Lower leg skin (tissue), 4 donors: ENCODE results near the gene SLK. TPM values are rescaled to one million over a fixed set of nuclear protein-coding genes. Genes with fewer than 3 reads are reported as not detected.

Experiments
- DNase-seq, 2 donors: peaks; one replicate each; pipeline ENCODE4 v3.0.0-alpha.2; 2019; ENCODE audit warnings: low spot score in 2 of 2
- H3K4me3 ChIP-seq: fragments of 200-600 bp; sonication (generic); 2 replicates; pipeline ENCODE4 v1.5.1; 2017; ENCODE audit warnings: mild to moderate bottlenecking, low read depth; ENCODE audit not compliant: poor library complexity, severe bottlenecking
- POLR2A ChIP-seq, 2 donors: fragments of 450-650 bp; IDR thresholded peaks; one replicate each; pipeline ENCODE4 v1.6.1; 2016 to 2017; ENCODE audit warnings: antibody characterized with exemption in 2 of 2, mild to moderate bottlenecking in 1 of 2, moderate library complexity in 1 of 2
- WGBS, 2 donors: methylation state at CpG; one replicate each; pipeline ENCODE4 v1.1.5; 2018; 5-methylcytosine and 5-hydroxymethylcytosine counted together
- intact Hi-C: fragments of 100-400 bp; cut with DNase I; formaldehyde crosslinking; loops from one replicate; pipeline ENCODE4 v1.15.0; 2023; ENCODE audit warnings: low total_unique reads
- total RNA-seq, 4 donors: library from RNA; depleted of rRNA; stranded (reverse); fragments of >200 nt; gene quantifications; one replicate each; pipeline ENCODE4 v1.1.0, GENCODE V29; 2016
- TF ChIP-seq, protein P1 (sequence below), 3 donors: fragments of 450-650 bp; IDR thresholded peaks; one replicate each; pipeline ENCODE4 v1.5.1; 2016; ENCODE audit warnings: antibody characterized with exemption in 3 of 3, mild to moderate bottlenecking in 3 of 3, moderate library complexity in 2 of 3

SLK gene
- total RNA-seq, 4 donors from 2014 or later, result 49.2 to 68.6 (median 51.7) TPM

DNA sequence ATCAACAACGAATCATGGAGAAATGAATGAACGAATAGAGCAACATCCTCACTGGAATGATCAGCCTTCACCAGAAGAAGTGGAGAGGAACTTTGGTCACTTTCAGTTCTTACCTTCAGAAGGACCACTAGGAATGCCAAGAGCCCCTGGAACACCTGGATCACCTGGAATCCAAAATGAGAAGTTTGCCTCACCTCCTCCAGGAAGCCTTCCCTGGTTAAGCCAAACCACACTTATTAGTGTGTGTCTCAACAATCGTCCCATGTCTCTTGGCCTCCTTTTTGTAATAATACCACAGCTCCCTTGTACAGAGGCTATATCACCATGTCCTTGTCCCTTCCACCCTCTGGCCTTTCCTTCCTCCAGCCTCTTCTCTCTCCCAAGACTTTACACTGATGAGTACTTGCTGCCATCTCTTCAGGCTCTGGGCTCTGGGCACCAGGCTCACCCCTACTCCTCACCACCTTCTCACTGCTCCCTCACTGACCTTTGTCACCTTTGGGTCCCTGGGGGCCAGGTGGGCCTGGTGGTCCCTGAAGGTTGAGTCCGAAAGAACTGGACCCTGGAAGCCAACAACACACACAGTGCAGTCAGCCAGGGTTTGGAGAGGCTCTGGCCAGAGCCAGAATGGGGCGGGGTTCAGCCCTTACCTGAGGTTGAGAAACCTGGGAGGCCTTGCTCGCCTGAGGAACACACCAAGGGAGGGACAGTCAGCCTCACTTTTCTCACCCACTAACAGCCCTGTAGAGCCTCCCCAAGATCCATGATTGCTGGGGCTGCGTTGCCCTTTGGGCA, 72.2 kb downstream of the SLK start:
- 86 to 91% methylated on average over 7 of the region's 7 CpGs for WGBS, 2 donors
- DNase-seq, result peak; percentile 13 to 73
- TF ChIP-seq, protein P1, sequence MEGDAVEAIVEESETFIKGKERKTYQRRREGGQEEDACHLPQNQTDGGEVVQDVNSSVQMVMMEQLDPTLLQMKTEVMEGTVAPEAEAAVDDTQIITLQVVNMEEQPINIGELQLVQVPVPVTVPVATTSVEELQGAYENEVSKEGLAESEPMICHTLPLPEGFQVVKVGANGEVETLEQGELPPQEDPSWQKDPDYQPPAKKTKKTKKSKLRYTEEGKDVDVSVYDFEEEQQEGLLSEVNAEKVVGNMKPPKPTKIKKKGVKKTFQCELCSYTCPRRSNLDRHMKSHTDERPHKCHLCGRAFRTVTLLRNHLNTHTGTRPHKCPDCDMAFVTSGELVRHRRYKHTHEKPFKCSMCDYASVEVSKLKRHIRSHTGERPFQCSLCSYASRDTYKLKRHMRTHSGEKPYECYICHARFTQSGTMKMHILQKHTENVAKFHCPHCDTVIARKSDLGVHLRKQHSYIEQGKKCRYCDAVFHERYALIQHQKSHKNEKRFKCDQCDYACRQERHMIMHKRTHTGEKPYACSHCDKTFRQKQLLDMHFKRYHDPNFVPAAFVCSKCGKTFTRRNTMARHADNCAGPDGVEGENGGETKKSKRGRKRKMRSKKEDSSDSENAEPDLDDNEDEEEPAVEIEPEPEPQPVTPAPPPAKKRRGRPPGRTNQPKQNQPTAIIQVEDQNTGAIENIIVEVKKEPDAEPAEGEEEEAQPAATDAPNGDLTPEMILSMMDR (IDR thresholded peaks at IDR 0.05), result no peak
- TF ChIP-seq POLR2A (IDR thresholded peaks at IDR 0.05), result no peak
- H3K4me3 ChIP-seq, result no peak overlapping the region
- intact Hi-C loops, result no loop called here

DNA sequence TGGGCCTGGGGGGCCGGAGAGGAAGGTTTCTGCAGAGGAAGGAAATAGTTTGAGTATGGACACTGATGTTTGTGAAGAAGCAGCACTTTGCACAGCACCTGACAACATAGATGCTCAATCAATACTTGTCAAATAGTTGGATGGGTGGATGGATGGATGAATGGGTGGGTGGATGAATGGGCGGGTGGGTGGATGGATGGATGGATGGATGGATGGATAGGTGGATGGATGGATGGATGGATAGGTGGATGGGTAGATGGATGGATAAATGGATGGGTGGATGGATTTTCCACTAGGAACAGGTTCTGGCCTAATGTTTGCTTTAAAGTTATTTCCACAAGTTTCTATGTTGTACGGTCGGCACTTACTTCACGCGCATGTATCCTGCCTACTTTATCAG, 73.4 kb downstream of the SLK start:
- DNase-seq, result no peak

DNA sequence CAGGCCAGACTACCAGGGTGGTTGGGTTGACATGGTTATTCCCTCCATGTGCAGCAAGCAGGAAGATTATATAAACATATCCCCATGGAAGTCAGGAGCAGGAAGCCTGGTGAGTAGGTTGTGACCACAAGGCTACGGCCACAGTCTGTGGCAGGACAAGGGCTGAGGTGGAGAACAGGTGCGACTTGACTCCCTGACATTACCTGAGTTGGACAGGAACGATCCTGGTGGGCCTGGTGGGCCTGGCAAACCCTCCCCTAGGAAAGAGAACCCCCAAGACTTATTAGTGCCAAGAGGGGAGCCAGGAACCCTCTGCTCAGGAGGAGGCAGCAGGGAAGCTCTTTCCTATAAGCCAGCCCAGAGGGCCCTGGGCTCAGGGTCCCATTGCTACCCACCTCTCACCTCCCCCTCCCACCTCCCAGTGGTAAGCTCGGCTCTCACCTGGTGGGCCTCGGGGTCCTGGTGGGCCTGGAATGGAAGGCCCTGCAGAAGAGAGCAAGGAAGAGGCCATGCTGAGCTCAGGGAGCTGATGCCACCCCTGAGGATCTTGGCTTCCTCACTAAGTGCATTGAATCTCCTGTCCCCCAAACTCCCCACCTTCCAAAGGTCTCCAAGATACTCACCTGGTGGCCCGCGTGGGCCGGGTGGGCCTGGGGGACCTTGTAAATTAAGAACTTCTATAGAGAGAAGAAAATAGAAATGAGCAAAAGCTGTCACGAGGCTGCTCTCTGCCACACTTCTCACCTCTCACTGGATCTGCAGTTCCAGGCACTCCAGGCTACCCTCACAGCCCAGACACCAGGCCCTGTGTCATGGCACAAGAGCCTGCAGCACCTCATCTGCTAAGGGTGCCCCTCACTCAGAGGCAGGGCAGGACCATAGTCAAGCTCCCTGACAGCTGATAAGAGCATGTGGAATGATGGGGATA, 74.2 kb downstream of the SLK start:
- intact Hi-C loops, result no loop called here
- no peak overlapping the region for H3K4me3 ChIP-seq
- WGBS, 2 donors, result 79 to 86% methylated on average over 8 to 9 of the region's 9 CpGs
- peak in 1 of 2 donors; percentile 67 for DNase-seq
- TF ChIP-seq, protein P1 (IDR thresholded peaks at IDR 0.05), result no peak
- TF ChIP-seq POLR2A (IDR thresholded peaks at IDR 0.05), result no peak

More for the DNA sequence above, 73.4 kb downstream of the SLK start:
- intact Hi-C loops, result no loop called here
- H3K4me3 ChIP-seq, result no peak overlapping the region
- 66 to 70% methylated on average over 6 of the region's 6 CpGs for WGBS, 2 donors
- TF ChIP-seq, protein P1 (IDR thresholded peaks at IDR 0.05), result no peak
- TF ChIP-seq POLR2A (IDR thresholded peaks at IDR 0.05), result no peak

DNA sequence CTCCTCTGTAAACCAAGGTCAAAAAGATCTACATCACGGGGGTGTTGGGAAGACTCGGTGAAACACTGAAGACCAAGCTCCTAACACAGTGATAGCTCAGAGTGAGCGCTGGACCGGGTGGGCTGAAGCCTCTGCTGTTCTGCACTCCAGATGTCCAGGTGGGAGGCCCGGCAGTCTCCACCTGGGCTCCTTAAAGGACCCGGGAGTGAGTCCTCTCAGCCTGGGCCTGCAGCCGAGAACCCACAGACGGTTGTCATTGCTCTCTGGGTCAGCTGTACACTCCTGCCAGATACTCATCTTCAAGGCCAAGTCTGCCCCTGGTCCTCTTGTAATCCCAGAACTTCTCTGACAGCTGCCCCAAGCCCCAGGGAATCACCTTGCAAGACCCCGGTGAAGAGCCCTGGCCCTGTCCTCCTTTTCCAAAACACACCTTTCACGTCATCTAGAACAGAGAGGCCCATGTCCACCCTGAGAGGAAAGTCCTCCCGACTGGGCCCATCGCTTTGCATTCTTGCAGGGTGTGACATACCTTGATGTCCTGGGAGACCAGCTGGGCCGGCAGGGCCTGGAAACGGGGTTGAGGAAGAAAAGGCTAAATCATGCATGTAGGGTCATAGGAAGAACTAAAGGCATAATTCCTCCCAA, 75.1 kb downstream of the SLK start:
- DNase-seq, result peak in 1 of 2 donors; percentile 81
- no peak for TF ChIP-seq POLR2A (IDR thresholded peaks at IDR 0.05)
- TF ChIP-seq, protein P1 (IDR thresholded peaks at IDR 0.05), result no peak
- WGBS, 2 donors, result 78 to 80% methylated on average over 14 of the region's 14 CpGs

GRCh38 chr10:104043185-104043830, 76.4 kb downstream of the SLK start:
- TF ChIP-seq, protein P1 (IDR thresholded peaks at IDR 0.05), result no peak
- TF ChIP-seq POLR2A (IDR thresholded peaks at IDR 0.05), result no peak
- peak in 1 of 2 donors; percentile 77 for DNase-seq
- no peak overlapping the region for H3K4me3 ChIP-seq
- WGBS, 2 donors, result 78 to 84% methylated on average over 8 of the region's 8 CpGs
- intact Hi-C loops, result no loop called here

More for the DNA sequence above, 75.1 kb downstream of the SLK start:
- intact Hi-C loops, result no loop called here
- H3K4me3 ChIP-seq, result no peak overlapping the region
